Epidermal melanocyte (primary cell): ENCODE measurements around the gene TLL2.
"Not testable (repeated sequence)": the region's sequence is repeated elsewhere in the genome, so short reads cannot be mapped to it uniquely, and the experiment has no call there.

Experiments
- DNase-seq: peaks from one replicate; pipeline ENCODE4 v3.0.0; 2011; ENCODE audit warnings: low spot score; ENCODE audit not compliant: insufficient read length

Gene TLL2

DNA sequence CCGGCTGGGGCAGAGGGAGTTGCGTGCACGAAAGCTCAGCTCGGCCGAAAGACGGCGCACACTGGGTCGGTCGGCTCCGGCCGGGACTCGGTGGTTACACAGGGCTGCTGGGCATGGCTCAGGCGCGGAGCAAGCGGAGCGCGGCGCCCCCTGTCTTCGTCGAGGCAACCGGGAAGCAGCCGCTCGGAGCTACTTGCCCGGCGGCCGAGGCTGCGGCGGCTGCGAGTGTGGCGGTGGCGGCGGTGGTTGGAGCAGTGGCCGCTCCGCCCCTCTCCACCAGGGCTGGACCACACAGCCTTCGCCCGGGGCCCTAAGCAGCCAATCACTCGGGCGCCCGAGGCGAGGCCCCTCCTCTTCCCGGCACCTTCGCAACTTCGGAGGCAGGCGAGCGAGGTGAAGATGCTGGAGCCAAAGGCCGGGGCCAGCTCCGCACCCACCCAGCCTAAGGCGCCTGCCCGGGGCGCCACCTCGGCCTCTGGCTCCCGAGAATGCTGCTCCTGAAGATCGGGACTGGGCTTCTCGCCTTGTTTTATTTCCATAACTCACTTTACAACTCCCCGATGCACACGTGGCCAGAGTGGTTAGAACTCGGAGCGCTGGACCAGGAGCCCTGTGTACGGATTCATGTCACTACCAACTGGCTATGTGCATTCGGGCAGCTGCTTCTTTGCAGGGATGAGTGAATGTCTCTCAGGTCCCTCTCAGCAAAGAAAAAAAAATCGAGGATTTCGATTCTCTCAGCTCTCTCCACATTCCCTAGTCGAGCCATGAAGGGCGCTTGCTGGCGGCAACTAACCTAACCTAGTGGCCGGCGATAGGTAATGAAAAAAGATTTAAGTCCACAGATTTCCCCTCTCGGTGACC is at the start of gene TLL2:
Gene TLL2, minus strand, starts transcription at position 229 of the 864 bp plus-strand sequence. CDS start 241 bp downstream, outside the sequence.
- DNase-seq, result peak; percentile 40

DNA sequence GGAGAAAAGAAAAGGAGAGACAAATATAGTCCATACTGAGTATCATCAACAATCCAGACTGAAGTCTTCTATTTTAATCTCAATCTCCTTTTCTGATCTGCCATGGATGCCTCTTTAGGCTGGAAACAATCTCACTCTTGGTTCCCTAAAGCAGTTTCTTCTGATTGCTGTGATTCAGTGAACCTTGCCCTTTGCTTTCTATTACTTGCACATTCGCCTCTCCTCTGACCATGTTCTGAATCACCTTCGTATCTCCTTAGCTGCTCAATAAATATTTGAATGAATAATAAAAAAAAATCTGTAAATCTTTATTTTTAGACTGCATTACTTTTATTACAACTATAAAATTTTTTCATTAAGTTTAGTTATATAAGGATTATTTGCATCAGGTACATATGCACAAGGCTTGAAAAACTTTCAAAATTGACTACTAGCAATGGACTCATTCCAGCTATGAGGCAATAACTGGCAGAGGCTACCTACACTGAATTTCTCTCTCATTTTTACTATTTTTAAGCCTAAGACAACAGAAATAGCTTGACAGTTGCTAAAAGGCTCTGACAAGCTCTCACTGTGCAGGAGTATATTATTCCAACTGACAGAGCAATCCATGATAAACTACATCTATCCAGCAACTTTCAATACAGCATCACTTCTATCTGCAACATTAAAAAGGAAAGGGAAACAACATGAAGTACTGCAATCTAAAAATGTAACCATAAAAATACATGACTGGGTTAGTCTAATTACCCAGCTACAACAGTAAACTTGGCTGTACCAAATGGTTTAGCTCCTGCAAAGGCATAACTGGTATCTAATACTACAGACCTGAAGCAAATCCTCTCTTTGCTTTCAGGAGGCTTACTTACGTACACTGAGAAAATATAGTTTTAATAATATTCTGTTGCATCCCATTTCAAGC is 47.5 kb upstream of the TLL2 start:
- no peak for DNase-seq

DNA sequence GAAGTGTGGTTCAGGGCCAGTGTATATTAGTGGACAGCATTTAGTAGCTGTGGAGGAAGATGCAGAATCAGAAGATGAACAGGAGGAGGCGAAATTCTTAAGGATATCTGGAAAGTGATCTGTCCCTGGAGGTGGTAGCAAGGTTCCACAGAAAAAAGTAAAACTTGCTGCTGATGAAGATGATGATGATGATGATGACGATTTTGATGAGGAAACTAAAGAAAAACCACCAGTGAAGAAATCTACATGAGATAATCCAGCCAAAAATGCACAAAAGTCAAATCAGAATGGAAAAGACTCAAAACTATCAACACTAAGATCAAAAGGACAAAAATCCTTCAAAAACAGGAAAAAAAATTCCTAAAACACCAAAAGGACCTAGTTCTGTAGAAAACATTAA is 46.8 kb upstream of the TLL2 start:
- no peak for DNase-seq

DNA sequence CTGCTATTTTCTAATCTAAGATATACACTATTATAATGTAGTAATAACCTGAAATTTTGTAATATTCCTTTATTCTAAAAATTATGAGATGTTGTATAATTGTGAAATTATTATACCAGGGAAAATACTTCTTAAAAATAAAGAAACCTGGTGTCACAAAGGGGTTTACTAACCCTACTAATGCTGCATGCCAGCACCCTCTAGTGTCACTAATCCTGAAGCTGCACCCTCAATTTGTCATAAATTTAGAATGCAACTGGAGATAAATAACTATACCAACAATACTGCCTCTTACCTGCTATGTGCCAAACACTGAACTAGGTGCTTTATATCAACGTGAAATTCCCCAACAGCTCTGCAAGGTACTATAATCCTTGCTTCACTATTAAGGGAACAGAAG is 42.3 kb upstream of the TLL2 start:
- DNase-seq, result no peak

DNA sequence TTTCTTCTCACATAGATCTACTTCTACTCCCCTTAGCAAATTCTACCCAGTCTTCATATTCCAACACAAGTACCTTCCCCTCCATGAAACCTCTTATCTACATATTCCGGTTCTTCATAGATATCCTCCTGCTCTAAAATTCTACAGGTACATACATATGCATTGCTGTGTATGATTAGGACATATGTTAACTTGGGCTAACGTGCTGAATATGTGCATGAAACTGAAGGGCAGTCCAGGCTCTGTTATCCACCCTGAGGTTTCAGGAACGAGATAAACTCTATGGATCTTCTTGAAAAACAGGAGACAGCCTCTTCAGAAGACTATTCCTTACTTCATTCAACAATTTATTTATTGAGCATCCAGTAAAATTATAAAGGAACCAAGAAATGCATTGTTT is 41.6 kb upstream of the TLL2 start:
- no peak for DNase-seq

DNA sequence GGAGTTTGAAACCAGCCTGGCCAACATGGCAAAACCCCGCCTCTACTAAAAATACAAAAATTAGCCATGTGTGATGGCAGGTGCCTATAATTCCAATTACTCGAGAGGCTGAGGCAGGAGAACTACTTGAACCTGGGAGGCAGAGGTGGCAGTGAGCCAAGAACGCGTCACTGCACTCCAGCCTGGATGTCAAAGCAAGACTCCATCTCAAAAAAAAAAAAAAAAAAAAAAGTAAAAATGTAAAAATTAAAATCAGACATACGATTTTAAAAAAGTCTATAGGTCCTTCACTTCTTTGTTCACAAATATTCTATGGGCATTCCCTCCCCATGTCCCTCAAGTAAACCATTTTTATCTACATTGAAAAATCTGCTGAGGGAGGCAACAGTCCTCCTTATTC is 34.9 kb upstream of the TLL2 start:
- DNase-seq, result no peak

DNA sequence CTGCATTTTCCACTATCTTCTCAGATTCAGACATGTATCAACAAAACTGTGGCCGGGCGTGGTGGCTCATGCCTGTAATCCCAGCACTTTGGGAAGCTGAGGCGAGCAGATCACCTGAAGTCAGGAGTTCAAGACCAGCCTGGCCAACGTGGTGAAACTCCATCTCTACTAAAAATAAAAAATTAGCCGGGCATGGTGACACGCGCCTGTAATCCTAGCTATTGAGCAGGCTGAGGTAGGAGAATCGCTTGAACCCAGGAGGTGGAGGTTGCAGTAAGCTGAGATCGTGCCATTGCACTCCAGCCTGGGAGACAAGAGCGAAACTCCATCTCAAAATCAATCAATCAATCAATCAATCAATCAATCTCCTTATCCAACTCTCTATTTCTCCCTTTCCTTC is 31.8 kb upstream of the TLL2 start:
- not testable (repeated sequence) for DNase-seq

DNA sequence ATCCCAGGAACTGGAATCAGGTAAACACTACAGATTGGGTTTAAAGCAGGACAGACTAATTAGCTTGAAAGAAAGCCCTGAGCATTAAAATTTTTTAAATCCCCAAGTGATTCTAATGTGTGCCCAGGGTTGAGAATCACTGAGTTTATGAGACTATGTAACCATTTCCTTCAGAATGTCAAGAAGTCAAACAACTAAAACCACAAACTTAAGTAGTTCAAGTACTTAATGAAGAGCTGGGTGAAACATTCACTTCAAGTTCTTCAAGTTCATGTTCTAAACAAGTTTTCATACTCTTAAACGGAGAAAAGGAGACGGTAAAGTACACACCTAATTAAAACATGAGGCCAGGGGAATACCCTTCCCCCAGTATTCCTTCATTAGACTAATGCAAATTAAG is 28.2 kb upstream of the TLL2 start:
- DNase-seq, result no peak

DNA sequence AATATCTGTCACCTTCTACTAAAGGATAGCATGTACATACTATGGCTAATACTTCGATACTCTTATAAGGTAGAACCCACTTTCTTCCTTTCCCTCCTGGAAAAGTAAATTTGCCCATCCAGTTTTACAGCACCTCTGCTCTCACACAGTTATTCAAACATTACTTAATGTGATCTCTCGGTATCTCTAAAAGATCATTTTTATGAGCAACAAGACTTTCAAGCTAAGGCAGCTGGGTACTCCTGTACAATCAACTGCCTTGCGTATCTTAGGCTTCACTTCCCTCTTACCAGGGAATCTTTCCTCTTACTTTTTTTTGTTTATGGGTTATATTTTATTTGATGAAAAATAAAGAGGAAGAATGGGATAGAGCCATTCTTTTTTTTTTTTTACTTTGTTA is 26.5 kb upstream of the TLL2 start:
- no peak for DNase-seq

DNA sequence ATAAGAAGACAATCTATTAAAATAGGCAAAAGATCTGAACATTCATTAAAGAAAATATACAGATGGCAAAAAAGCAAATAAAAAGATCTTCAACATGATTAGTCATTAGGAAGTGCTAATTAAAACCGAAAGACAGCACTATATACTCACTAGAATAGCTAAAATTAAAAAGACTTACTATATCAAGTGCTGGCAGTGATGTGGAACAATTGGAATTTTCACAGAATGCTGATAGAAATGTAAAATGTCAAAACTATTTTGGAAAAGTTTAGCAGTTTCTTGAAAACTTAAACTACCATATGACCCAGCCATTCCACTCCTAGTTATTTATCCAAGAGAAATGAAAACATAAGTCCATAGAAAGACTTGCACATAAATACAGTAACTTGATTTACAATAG is 25.0 kb upstream of the TLL2 start:
- DNase-seq, result no peak

DNA sequence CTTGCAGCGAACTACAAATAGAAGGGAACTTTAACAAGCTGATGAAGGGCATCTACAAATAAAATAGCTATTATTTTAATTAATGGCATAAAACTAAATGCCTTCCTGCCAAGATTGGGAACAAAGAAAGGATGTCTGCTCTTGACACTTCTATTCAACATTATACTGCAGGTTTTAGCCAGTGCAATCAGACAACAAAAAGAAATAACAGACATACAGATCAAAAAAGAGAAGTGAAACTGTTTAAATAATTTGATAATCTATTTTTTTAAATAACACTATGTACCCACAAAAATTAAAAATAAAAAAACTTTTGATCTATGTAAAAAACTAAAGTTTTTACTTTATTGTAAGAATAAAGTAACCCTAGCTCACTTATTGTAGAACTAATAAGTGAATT is 22.4 kb upstream of the TLL2 start:
- no peak for DNase-seq

DNA sequence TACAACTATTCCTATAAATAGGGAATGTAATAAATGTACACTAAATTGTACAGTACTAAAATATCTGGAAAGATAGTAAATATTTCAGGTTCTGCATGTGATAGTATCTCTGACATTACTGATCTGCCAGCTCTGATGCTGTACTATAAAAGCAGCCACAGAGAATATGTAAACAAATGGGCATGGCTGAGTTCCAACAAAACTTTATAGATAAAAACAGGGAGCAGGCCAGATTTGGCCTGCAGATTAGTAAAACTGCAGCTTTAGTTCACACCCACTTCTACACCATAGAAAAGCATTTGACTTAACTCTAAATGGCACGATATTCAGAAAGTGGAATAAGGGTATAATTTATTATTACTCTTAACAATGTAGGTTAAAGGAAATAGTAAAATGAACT is 18.8 kb upstream of the TLL2 start:
- DNase-seq, result no peak

DNA sequence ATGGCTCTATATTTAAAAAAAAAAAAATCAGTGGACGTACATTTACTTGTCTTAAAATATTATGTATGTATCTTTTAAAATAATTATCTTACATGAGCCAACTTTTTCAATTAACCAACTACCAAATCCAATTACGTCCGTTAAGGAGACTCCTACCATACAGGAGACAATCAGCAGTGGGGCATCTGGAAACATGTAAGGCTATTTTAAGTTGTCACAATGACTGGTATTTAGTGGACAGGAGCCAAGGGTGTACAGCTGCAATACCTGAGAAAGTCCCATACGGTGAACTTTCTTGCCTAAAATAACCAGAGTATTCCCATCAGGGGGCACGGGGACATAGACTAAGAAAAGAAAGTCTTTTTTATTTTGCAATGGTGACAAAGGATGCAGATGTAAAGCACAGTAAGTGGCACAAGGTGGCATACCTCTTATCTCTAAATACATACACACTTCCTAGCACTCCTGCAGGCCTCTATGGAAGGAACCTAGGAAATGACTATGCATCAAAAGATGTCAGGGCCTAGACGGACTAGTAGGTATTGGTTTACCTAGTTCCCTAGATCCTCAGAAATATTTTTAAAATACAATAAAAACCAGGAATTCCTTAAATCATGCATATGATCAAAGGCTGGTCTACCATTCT is 16.0 kb upstream of the TLL2 start:
- DNase-seq, result no peak

DNA sequence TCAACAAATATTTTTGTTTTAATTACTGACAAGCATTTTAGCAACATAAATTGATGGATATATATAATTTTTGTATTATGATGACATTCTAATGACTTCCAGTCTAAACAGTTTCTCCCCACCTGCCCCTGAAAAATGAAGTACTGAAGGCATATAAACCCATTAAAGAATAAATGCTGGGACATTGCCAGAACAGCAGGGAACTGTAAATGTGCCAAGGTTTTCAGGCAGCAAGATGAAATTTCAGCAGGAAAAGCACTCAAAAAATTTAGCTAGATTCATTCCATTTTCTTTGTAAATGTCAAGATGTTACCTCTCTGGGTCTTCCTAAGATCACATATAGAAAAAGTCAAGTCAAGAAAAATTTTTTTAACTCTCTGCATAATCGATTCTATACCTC is 11.0 kb upstream of the TLL2 start:
- no peak for DNase-seq

DNA sequence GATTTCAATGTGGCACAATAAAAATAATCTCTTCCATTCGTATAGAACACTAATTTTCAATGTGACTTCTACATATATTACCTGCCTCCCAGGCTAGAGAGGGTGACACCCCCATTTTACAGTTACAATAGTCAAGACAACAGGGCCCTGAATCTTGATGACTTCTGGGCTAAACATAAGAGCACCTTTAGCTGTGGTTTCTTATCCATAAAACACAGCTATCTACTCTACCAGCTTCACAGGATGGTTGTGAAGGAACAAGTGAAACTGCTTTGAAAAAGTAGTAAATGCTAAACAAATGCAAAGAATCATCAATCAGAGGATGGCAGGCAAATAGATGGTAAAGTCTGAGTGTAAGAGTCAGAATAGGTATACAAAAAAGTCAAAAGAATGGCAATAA is 3.6 kb upstream of the TLL2 start:
- DNase-seq, result no peak

DNA sequence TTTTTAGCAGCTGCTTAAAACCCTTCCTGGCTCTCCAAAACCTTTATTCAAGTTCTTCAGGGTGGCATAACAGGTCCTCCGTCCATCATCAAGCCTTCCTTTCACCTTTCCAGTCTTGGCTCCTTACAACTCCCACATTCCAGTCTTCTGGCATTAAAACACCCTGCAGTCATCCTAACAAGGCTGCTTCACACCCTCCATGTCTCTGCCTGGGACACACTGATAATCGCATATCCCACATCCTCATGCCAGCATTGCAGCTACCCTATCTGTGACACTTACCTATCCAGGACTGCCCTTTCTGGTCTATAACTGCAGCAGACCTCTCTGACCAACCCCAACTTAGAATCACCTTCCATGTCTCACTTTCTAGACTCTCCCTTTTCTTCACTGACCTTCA is 2.6 kb upstream of the TLL2 start:
- DNase-seq, result no peak

DNA sequence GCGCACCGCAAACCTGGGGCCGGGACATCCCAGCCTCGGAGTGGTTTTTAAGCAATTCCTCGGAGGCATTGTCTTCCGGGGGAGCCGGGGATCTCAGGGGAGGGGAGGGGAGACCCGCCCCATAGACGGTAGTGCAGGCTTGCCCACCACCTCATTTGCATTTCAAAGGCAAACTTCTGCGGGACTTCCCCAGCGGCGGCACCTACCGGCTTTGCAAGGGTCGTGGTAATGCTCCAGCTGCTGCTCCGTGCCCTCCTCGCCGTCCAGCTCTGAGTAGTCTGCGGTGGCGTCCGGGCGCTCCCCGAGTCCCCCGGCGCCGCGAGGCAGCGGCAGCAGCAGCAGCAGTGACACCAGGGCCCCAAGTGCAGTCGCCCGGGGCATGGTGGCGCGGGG is 425 bp downstream of the TLL2 start:
- DNase-seq, result no peak

DNA sequence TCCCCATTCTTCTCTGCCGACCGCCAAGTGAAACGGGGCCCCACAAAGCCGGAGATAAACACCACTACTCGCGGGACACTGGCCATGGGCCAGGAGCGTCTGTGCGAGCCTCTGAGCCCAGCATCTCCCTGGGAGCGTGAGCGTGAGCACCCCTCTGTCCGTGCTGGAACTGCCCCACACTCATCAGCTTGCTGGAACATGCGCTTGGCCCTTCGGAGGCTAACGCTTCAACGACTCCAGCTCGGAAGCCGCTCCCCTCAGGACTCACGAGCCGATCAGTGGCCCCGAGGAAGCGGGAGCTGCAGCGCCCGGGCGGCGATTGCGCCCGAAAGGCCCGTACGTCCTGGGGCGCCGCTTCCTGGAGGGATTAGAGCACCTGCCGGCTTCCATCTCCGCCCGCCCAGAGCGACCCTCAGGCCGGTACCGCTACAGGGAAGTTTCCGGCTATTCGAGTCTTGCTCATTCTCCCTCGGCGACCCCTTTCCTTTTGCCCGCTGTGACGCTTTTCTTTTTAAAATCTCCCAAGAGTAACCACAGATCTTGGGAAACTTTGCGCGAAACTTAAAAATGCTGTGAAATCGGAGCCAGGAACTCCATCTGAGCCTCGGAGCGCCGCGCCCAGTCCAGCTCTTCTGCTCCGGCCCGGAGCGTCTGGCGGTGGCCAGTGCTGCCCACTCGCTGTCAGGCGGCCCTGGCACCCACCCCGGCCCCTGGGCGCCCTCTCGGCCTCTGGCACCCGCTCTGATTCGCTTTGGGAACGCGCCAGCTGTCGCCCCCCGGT is 1.0 kb downstream of the TLL2 start:
- DNase-seq, result no peak

DNA sequence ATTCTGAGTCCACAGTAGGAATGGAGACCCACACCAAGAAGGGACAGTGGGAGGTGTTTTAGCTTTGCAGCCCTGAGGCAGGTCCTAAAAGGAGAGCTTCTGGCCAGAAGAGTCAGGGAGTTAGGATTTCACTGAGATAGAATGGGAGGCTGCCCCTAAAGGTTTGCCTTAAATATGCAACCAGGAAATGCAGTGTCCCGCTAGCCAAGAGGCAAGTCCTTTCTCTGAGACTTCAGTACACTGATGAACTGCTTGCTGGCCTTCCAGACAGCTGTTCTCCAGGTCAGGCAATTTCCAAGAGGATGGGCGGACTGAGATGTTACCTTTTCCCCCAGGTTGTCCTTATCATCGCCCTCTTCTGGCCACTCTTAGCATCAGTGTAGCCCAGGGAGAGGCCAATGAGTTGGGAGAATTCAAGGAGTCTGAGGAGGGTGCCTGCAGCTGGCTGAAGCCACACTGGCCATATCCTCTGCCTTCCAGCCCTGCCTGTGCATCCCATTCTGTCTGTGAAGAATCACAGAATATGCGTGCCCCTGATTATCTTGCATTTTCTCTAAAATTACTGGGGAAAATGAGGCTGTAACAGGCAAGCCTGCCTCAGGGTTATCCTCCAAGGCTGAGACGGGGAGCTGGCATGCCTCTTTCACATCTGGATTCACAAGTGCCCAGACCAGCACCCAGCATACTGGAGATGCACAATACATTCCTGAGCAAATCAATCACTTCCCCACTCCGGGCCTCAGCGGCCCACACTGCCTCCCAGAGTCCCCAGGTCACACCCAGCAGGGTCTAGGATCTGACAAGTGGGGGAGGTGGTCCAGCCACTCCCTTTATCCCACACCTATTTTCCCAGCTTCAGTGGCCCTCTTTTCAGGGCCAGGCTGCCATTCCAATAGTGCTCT is 2.4 kb downstream of the TLL2 start:
- DNase-seq, result no peak

DNA sequence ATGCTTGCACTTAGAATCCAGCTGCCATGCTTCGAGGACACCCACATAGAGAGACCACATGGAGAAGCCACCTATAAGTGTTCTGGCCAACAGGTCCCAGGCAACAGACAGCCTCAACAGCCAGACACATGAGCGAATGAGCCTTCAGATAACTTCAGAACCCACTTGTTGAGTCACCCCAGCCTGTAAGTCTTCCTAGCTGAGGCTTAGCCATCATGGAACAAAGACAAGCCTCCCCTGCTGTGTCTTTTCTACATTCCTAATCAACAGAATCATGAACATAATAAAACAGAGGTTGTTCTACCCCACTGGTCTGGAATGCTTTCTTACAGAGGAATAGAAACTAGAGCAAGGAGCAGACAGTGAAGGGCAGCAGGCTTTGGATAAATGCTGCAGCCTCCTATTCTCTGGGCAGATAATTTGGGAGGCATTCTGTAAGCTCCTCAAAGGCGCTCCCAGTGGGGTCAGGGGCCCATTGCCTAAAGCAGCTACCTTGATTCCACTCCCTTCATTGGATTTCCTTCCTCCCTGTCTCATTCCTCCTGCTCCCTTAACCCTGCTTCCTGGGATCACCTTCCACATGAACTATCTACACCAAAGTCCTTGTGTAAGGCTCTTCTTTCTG is 4.6 kb downstream of the TLL2 start:
- DNase-seq, result no peak
